Panc1 (cell line): Measurements from ENCODE around the gene IGDCC3. TPM values are rescaled to one million over a fixed set of nuclear protein-coding genes. Genes with fewer than 3 reads are reported as not detected.

Experiments used
- ATAC-seq: fragments of 200-7000 bp; cut with Tn5 transposase; 2 replicates; pipeline ENCODE4 v1.9.1; 2020; ENCODE audit warnings: mild to moderate bottlenecking, moderate library complexity
- BruUV-seq: library from RNA; stranded (reverse); fragments of 400-500 nt; replicated peaks from 2 replicates; lab custom pipeline; 2021; lab: Mats Ljungman, UMichigan
- CTCF ChIA-PET: fragments of 300-600 bp; sonication (Branson Sonifier 250); formaldehyde crosslinking; loops from one replicate; lab custom pipeline; 2022; ENCODE audit warnings: antibody characterized with exemption; lab: Charles Lee
- POLR2A ChIA-PET: fragments of 300-600 bp; sonication (Branson Sonifier 250); formaldehyde crosslinking; loops from one replicate; lab custom pipeline; 2022; ENCODE audit warnings: antibody characterized with exemption; lab: Charles Lee
- DNase-seq: peaks from one replicate; pipeline ENCODE4 v3.0.0-alpha.2; 2010; ENCODE audit warnings: low read depth, low spot score
- H3K27ac ChIP-seq: 2 replicates; pipeline ENCODE4 v1.5.1; 2011; ENCODE audit warnings: mild to moderate bottlenecking, low read length, inconsistent platforms
- H3K27me3 ChIP-seq: fragments of 200-500 bp; sonication (Bioruptor generic); 2 replicates; pipeline ENCODE4 v1.6.0; 2014; ENCODE audit warnings: low read length, inconsistent platforms; ENCODE audit not compliant: control insufficient read depth, insufficient read depth
- H3K36me3 ChIP-seq: fragments of 200-500 bp; sonication (Bioruptor generic); 2 replicates; pipeline ENCODE4 v1.5.1; 2014; ENCODE audit warnings: inconsistent platforms, mild to moderate bottlenecking, low read length, moderate library complexity; ENCODE audit not compliant: control insufficient read depth, insufficient read depth
- H3K4me1 ChIP-seq: 2 replicates; pipeline ENCODE4 v1.5.1; 2011; ENCODE audit warnings: inconsistent platforms, mild to moderate bottlenecking, low read length, moderate library complexity; ENCODE audit not compliant: control insufficient read depth, insufficient read depth
- H3K4me3 ChIP-seq, 2 experiments: 2 replicates each; pipeline ENCODE4 v1.5.1; 2011 to 2012; ENCODE audit warnings: low read depth in 2 of 2, low read length in 2 of 2, mild to moderate bottlenecking in 2 of 2, inconsistent platforms in 1 of 2, moderate library complexity in 1 of 2
- H3K9me3 ChIP-seq: fragments of 200-500 bp; sonication (Bioruptor generic); 2 replicates; pipeline ENCODE4 v1.5.1; 2014; ENCODE audit warnings: low read depth, mild to moderate bottlenecking, inconsistent platforms, low read length, moderate library complexity; ENCODE audit not compliant: control insufficient read depth, insufficient read depth
- POLR2AphosphoS5 ChIP-seq: IDR thresholded peaks from 2 replicates; pipeline ENCODE4 v1.6.1; 2012; ENCODE audit warnings: mild to moderate bottlenecking, low read depth, low read length, moderate library complexity
- SIN3A ChIP-seq: IDR thresholded peaks from 2 replicates; pipeline ENCODE4 v1.6.1; 2012; ENCODE audit warnings: low read depth, mild to moderate bottlenecking, low read length, moderate library complexity, borderline replicate concordance; ENCODE audit not compliant: insufficient read depth
- TCF7L2 ChIP-seq: IDR thresholded peaks from 2 replicates; pipeline ENCODE4 v1.6.1; 2011; ENCODE audit warnings: mild to moderate bottlenecking, low read depth, low read length, inconsistent platforms
- in situ Hi-C: cut with HindIII; loops from 2 replicates; pipeline ENCODE4 v1.10.0; 2016; ENCODE audit warnings: low sequenced_read_pairs, low pct_unique_long_range_greater_than_20kb
- intact Hi-C: fragments of 100-400 bp; cut with micrococcal nuclease; formaldehyde crosslinking; loops from one replicate; pipeline ENCODE4 v1.10.0; 2022; ENCODE audit not compliant: unreplicated experiment
- total RNA-seq: library from RNA; stranded (reverse); gene quantifications from one replicate; pipeline ENCODE4 v1.2.1, GENCODE V29; 2021; ENCODE audit not compliant: unreplicated experiment
- TF ChIP-seq, protein P1 (sequence below), 2 experiments: IDR thresholded peaks; 2 replicates each; pipeline ENCODE4 v1.6.1; 2011 to 2012; ENCODE audit warnings: low read depth in 2 of 2, control low read depth in 1 of 2, low read length in 1 of 2, mild to moderate bottlenecking in 1 of 2, moderate library complexity in 1 of 2; ENCODE audit not compliant: insufficient read depth in 1 of 2
- TF ChIP-seq, protein P2 (sequence below): fragments of 450-650 bp; IDR thresholded peaks from 2 replicates; pipeline ENCODE4 v1.5.1; 2017; ENCODE audit warnings: mild to moderate bottlenecking

IGDCC3 gene
- total RNA-seq, 1 experiment from 2014 or later, result 0.18 TPM

DNA sequence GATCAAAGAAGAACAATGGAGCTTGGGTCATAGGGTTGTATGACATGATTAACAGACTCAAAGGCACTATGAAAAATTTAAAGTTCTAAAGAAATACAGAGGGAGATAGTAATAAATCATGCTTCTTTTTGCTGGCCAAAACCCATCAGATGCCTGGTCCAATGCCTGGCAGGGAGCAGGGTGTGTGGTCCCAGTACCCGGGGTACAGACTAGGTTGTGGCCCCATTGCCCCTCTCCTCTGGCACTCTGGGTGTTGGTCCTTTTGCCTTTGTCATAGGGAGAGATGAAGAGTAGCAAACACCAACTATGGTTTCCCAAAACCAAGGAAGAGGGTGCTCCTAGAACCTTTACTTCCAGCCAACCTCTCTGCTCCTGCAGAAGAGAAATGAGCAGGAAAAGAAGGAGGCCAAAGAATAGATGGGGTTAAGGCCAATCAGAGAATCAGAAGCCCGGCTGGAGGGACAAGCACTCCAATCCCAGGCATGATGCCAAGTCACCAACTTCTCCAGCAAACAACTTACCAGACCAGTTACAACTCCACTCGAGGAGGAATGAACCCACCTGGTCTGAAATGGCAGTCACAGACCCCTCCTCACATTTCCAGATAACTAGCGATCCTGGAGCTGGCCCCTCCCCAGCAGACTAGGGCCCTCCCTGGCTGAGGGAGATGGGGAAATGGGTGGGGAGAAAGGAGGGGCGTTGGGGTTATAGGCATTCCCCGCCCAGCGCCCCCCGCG is 1.8 kb downstream of the IGDCC3 start:
- H3K27ac ChIP-seq, result no peak overlapping the region
- ATAC-seq (no peak), DNase-seq (no peak)
- no TSS peak for BruUV-seq
- CTCF ChIA-PET, result no interaction called here
- in situ Hi-C loops, result loop anchor here (10.0 kb wide), 1 partner anchor 51 kb away; no protein-coding TSS in a partner anchor
- TF ChIP-seq, protein P1, sequence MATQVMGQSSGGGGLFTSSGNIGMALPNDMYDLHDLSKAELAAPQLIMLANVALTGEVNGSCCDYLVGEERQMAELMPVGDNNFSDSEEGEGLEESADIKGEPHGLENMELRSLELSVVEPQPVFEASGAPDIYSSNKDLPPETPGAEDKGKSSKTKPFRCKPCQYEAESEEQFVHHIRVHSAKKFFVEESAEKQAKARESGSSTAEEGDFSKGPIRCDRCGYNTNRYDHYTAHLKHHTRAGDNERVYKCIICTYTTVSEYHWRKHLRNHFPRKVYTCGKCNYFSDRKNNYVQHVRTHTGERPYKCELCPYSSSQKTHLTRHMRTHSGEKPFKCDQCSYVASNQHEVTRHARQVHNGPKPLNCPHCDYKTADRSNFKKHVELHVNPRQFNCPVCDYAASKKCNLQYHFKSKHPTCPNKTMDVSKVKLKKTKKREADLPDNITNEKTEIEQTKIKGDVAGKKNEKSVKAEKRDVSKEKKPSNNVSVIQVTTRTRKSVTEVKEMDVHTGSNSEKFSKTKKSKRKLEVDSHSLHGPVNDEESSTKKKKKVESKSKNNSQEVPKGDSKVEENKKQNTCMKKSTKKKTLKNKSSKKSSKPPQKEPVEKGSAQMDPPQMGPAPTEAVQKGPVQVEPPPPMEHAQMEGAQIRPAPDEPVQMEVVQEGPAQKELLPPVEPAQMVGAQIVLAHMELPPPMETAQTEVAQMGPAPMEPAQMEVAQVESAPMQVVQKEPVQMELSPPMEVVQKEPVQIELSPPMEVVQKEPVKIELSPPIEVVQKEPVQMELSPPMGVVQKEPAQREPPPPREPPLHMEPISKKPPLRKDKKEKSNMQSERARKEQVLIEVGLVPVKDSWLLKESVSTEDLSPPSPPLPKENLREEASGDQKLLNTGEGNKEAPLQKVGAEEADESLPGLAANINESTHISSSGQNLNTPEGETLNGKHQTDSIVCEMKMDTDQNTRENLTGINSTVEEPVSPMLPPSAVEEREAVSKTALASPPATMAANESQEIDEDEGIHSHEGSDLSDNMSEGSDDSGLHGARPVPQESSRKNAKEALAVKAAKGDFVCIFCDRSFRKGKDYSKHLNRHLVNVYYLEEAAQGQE (IDR thresholded peaks at IDR 0.05; ENCODE audit: insufficient read depth in 1 of 2, low read depth in 2 of 2, low read length in 1 of 2), result no peak
- TF ChIP-seq, protein P2, sequence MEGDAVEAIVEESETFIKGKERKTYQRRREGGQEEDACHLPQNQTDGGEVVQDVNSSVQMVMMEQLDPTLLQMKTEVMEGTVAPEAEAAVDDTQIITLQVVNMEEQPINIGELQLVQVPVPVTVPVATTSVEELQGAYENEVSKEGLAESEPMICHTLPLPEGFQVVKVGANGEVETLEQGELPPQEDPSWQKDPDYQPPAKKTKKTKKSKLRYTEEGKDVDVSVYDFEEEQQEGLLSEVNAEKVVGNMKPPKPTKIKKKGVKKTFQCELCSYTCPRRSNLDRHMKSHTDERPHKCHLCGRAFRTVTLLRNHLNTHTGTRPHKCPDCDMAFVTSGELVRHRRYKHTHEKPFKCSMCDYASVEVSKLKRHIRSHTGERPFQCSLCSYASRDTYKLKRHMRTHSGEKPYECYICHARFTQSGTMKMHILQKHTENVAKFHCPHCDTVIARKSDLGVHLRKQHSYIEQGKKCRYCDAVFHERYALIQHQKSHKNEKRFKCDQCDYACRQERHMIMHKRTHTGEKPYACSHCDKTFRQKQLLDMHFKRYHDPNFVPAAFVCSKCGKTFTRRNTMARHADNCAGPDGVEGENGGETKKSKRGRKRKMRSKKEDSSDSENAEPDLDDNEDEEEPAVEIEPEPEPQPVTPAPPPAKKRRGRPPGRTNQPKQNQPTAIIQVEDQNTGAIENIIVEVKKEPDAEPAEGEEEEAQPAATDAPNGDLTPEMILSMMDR, result no peak
- no peak for TF ChIP-seq SIN3A
- TF ChIP-seq TCF7L2, result no peak
- TF ChIP-seq POLR2AphosphoS5, result no peak
- intact Hi-C loops, result no loop called here
- peaks cover 32% of the 10 kb centered on the region for H3K27me3 ChIP-seq
- H3K9me3 ChIP-seq, result no peaks in the 10 kb centered on the region
- no peaks in the 10 kb centered on the region; the same call in 1 of the 2 replicates for H3K36me3 ChIP-seq
- H3K4me3 ChIP-seq, result no peak overlapping the region
- POLR2A ChIA-PET, result no interaction called here
- no peaks in the 10 kb centered on the region; the same call in 1 of the 2 replicates for H3K4me1 ChIP-seq

DNA sequence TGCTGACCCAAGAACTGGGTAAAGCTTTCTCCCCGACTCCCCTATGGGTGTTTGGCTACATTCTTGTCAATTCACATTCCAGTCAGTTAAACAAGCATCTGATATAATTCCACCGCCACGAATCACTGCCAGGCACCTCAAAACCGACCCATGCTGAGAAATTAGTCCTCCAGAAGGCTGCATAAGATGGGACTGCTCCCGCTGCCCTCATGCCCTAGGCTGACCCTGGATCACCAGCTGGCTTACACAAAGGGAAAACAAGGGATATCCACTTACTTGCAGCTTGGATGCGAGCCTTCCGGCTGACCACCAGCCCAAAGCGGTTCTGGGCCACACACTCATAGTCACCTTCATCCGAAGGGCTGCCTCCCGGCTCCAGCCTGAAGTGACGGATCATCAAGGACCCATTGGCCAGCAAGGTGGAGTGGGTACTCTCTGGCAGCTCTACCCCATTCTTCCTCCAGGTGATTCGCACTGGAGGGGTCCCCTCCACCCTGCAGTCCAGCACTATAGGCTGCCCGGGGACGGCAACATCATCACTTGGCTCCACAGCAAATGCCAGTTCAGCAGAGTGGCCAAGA is 2.9 kb downstream of the IGDCC3 start:
- Histone ChIP-seq H3K4me3 (no peak overlapping the region), H3K4me1 (no peaks in the 10 kb centered on the region; the same call in 1 of the 2 replicates), H3K27ac (no peak overlapping the region), H3K27me3 (peaks cover 28% of the 10 kb centered on the region), H3K36me3 (no peaks in the 10 kb centered on the region; the same call in 1 of the 2 replicates), H3K9me3 (no peaks in the 10 kb centered on the region)
- in situ Hi-C loops (loop anchor here (10.0 kb wide), 1 partner anchor 50 kb away; no protein-coding TSS in a partner anchor), intact Hi-C loops (no loop called here)
- TF ChIP-seq SIN3A, result no peak
- TF ChIP-seq TCF7L2, result no peak
- TF ChIP-seq, protein P2, result no peak
- TF ChIP-seq, protein P1 (IDR thresholded peaks at IDR 0.05; ENCODE audit: insufficient read depth in 1 of 2, low read depth in 2 of 2, low read length in 1 of 2), result no peak
- TF ChIP-seq POLR2AphosphoS5, result no peak
- ChIA-PET CTCF (interaction anchor here (0.5 kb wide), 1 partner anchor 24 kb away, joined by 3 read pairs; no protein-coding TSS in a partner anchor), POLR2A (no interaction called here)
- ATAC-seq (no peak), DNase-seq (no peak)
- no TSS peak for BruUV-seq
